ENCODE data around the gene CDC25B. TPM values are rescaled to one million over a fixed set of nuclear protein-coding genes. Genes with fewer than 3 reads are reported as not detected.

The CDC25B gene
- total and polyA plus RNA-seq, 2 of the 13 experiments (the other 11 are each of a cell fraction or from before 2014, with no cell fraction given): 14.5 to 19.4 TPM

GRCh38 chr20:3749689-3750531 is 46.2 kb upstream of the CDC25B start (continued):
- TF ChIP-seq BRCA1 (CRISPR knock-in tag; IDR thresholded peaks at IDR 0.05) (no peak), ZNF501 (CRISPR knock-in tag; IDR thresholded peaks at IDR 0.05) (peak; percentile 87), NR2F1 (CRISPR knock-in tag; IDR thresholded peaks at IDR 0.05) (no peak), RERE (CRISPR knock-in tag; IDR thresholded peaks at IDR 0.05; ENCODE audit: low read depth) (no peak), ZNF281 (CRISPR knock-in tag; IDR thresholded peaks at IDR 0.05; ENCODE audit: borderline replicate concordance) (no peak), ZKSCAN1 (IDR thresholded peaks at IDR 0.05; ENCODE audit: low read length) (no peak), DR1 (CRISPR knock-in tag; IDR thresholded peaks at IDR 0.05) (no peak; the same call in 1 of the 2 replicates), ZBTB46 (CRISPR knock-in tag; IDR thresholded peaks at IDR 0.05; ENCODE audit: borderline replicate concordance) (no peak)

Measured in HepG2 (cell line).